ENCODE data around the gene CMTR1. TPM values are rescaled to one million over a fixed set of nuclear protein-coding genes. Genes with fewer than 3 reads are reported as not detected.

CMTR1 gene
- total and polyA plus RNA-seq, 4 donors: 4.7 to 25.5 (median 18.8) TPM

DNA sequence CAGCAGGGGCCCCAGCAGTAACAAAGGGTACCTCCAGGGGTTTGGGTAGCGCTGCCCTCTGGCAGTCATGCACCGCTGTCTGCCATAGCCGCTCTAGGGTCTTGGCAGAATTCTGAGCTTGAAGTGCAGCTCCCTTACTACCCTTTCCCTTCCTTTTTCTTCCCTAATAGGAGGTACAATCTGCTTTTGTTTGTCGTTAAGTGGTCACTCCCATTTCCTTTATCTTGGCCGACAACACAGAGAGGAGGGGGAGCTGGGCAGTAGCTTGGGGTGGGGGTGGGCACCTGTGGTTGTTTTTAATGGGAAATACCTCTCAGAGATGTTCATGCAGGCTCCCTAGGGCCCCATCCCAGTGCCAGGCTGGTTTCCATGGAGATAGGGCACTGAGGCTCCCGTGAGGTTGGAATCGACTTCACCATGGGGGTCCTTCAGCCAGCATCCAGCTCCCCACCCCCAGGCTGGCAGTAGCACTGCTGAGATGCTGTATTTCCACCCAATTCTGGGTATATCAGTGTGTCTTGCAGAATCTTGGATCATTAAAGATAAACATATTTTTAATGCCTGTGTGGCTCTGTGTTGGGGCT is 48.0 kb downstream of the CMTR1 start:
- H3K9me3 ChIP-seq (ENCODE audit: control insufficient read depth in 4 of 4, low read length in 3 of 4): no peaks in the 10 kb centered on the region
- no peak overlapping the region for H3K4me3 ChIP-seq (ENCODE audit: low read depth in 1 of 3, low read length in 3 of 3)
- no peaks in the 10 kb centered on the region for H3K4me1 ChIP-seq (ENCODE audit: control insufficient read depth in 4 of 4, insufficient read depth in 4 of 4, low read length in 3 of 4)
- H3K36me3 ChIP-seq (ENCODE audit: control insufficient read depth in 4 of 4, insufficient read depth in 3 of 4, low read depth in 1 of 4, low read length in 3 of 4): peaks cover 2 to 73% (median 33%) of the 10 kb centered on the region in 4 donors
- DNase-seq (ENCODE audit: low spot score): no peak
- WGBS: 82% methylated on average over 7 of the region's 7 CpGs
- no peak overlapping the region for H3K9ac ChIP-seq (ENCODE audit: low read depth in 1 of 2, low read length in 2 of 2)
- no peak overlapping the region for H3K27ac ChIP-seq (ENCODE audit: low read depth in 1 of 2, low read length in 2 of 2)
- TF ChIP-seq MAX (IDR thresholded peaks at IDR 0.05) (no peak), HNF4G (IDR thresholded peaks at IDR 0.05) (no peak), FOXA1 (IDR thresholded peaks at IDR 0.05) (no peak)
- no peaks in the 10 kb centered on the region for H3K27me3 ChIP-seq (ENCODE audit: control insufficient read depth in 4 of 4, insufficient read depth in 4 of 4, low read length in 3 of 4)

DNA sequence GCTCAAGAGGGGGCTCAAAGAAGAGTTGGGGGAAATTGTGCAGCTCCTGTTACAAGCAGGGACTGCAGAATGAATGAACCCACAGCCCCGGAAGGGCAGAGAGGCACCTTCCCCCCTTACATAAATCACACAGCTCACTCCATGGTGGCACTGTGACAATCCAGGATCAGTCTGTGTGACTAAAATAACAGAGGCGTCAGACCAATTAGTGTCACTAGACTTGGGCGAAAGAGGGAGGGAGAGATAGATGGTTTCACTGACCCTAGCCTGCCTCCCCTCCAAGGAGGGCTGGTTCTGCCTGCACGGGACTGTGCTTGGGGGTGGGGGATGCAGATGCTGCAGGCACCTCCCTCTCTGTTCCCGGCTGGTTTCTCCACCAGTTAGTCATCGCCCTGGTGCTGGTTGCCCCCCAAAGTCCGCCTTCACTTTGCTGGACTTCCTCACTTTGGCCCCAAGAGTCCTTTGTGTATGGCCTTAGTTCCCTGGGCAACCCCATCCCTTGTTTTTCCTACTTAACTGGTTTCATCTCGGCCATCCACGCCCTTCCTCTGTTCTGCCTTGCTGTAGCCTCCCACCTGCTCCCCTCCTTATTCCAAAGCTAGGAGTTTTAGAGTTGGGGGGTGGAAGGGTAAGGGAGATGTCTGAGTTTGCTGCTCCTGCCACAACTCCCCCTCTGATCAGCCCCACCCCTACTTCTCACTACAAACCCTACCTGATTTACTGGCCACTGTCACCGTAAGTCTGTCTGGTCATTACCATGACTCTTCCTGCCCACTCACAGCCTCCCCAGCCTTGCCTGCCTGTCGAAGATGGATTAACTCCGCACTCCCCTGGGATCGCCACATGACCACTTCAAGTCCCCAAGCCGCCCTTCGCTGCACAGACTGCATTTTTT is 48.9 kb downstream of the CMTR1 start:
- Histone ChIP-seq H3K36me3 (ENCODE audit: control insufficient read depth in 4 of 4, insufficient read depth in 3 of 4, low read depth in 1 of 4, low read length in 3 of 4) (peaks cover 2 to 65% (median 29%) of the 10 kb centered on the region in 4 donors), H3K9ac (ENCODE audit: low read depth in 1 of 2, low read length in 2 of 2) (no peak overlapping the region), H3K27ac (ENCODE audit: low read depth in 1 of 2, low read length in 2 of 2) (no peak overlapping the region), H3K4me3 (ENCODE audit: low read depth in 1 of 3, low read length in 3 of 3) (no peak overlapping the region), H3K4me1 (ENCODE audit: control insufficient read depth in 4 of 4, insufficient read depth in 4 of 4, low read length in 3 of 4) (no peaks in the 10 kb centered on the region), H3K9me3 (ENCODE audit: control insufficient read depth in 4 of 4, low read length in 3 of 4) (no peaks in the 10 kb centered on the region), H3K27me3 (ENCODE audit: control insufficient read depth in 4 of 4, insufficient read depth in 4 of 4, low read length in 3 of 4) (no peaks in the 10 kb centered on the region)
- TF ChIP-seq NR2F2 (IDR thresholded peaks at IDR 0.05) (no peak), ZBTB33 (IDR thresholded peaks at IDR 0.05) (no peak), EGR1 (IDR thresholded peaks at IDR 0.05; ENCODE audit: low read depth in 2 of 2) (no peak), MAX (IDR thresholded peaks at IDR 0.05) (no peak), JUND (IDR thresholded peaks at IDR 0.05) (no peak), GABPA (IDR thresholded peaks at IDR 0.05 in 1 of 2, conservative IDR thresholded peaks at IDR 0.05 in 1 of 2) (no peak), RXRA (IDR thresholded peaks at IDR 0.05) (no peak), FOXA1 (IDR thresholded peaks at IDR 0.05) (no peak), SP1 (IDR thresholded peaks at IDR 0.05) (no peak), HNF4A (conservative IDR thresholded peaks at IDR 0.05) (no peak), HNF4G (IDR thresholded peaks at IDR 0.05) (no peak)
- TF ChIP-seq, protein P1, sequence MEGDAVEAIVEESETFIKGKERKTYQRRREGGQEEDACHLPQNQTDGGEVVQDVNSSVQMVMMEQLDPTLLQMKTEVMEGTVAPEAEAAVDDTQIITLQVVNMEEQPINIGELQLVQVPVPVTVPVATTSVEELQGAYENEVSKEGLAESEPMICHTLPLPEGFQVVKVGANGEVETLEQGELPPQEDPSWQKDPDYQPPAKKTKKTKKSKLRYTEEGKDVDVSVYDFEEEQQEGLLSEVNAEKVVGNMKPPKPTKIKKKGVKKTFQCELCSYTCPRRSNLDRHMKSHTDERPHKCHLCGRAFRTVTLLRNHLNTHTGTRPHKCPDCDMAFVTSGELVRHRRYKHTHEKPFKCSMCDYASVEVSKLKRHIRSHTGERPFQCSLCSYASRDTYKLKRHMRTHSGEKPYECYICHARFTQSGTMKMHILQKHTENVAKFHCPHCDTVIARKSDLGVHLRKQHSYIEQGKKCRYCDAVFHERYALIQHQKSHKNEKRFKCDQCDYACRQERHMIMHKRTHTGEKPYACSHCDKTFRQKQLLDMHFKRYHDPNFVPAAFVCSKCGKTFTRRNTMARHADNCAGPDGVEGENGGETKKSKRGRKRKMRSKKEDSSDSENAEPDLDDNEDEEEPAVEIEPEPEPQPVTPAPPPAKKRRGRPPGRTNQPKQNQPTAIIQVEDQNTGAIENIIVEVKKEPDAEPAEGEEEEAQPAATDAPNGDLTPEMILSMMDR (IDR thresholded peaks at IDR 0.05; ENCODE audit: low read depth, low read length, missing input control): no peak
- TF ChIP-seq, protein P2, sequence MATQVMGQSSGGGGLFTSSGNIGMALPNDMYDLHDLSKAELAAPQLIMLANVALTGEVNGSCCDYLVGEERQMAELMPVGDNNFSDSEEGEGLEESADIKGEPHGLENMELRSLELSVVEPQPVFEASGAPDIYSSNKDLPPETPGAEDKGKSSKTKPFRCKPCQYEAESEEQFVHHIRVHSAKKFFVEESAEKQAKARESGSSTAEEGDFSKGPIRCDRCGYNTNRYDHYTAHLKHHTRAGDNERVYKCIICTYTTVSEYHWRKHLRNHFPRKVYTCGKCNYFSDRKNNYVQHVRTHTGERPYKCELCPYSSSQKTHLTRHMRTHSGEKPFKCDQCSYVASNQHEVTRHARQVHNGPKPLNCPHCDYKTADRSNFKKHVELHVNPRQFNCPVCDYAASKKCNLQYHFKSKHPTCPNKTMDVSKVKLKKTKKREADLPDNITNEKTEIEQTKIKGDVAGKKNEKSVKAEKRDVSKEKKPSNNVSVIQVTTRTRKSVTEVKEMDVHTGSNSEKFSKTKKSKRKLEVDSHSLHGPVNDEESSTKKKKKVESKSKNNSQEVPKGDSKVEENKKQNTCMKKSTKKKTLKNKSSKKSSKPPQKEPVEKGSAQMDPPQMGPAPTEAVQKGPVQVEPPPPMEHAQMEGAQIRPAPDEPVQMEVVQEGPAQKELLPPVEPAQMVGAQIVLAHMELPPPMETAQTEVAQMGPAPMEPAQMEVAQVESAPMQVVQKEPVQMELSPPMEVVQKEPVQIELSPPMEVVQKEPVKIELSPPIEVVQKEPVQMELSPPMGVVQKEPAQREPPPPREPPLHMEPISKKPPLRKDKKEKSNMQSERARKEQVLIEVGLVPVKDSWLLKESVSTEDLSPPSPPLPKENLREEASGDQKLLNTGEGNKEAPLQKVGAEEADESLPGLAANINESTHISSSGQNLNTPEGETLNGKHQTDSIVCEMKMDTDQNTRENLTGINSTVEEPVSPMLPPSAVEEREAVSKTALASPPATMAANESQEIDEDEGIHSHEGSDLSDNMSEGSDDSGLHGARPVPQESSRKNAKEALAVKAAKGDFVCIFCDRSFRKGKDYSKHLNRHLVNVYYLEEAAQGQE (IDR thresholded peaks at IDR 0.05): no peak
- DNase-seq (ENCODE audit: low spot score): no peak
- 88% methylated on average over 15 of the region's 15 CpGs for WGBS
